ENCODE measurements around the gene ANO2.

ANO2 gene

DNA sequence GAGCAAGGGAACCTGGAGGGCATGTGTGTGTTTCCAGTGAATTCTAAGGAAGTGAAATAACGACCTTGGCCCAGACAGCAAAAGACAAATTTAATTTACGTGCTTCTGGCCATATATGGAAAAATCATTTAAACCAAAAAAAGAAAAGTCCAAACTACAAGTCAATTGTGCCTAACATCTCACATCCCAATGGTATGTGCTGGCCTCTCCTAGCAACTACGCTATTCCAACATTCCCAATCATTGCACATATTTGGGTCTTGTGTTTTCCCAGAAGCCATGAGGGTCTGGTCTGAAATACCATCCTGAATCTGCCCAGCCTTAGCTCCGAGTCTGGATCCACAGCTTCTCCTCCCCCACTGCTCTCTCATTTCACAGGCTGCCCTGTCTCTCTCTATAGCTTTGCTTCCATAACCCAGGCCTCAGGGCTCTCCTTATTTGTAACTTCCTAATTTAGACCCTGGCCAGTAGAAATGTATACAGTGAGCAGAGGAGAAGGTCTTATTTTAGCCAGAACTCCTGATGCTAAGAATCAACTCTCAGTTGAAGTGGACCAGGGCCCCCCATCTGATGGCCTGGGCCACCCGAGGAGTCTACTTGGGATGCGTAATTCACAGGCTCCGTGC, 224.6 kb downstream of the ANO2 start:
- TF ChIP-seq GATA2 (IDR thresholded peaks at IDR 0.05; ENCODE audit: low read depth, low read length) (no peak), GATA3 (IDR thresholded peaks at IDR 0.05; ENCODE audit: low read depth, low read length) (no peak)

DNA sequence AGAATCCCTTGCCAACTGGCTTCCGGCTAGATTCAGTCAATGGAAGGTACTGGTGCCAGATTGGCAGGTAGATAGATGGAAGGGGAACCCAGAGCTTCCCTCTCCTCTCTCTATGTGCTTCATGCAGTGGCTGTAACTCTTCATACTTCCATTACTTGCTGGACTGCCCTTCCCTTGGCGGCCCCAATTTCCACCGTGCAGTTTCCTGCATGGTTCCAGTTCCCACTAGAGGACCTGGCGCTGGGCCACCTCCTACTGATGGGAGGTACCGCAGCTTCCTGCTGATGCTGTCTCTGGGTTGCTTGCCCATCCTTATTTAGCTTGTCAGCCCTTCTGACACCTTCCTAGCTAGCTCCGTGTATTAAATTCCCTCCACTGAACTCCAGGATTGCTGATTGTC, 226.4 kb downstream of the ANO2 start:
- TF ChIP-seq GATA3 (IDR thresholded peaks at IDR 0.05; ENCODE audit: low read depth, low read length): no peak
- no peak for TF ChIP-seq GATA2 (IDR thresholded peaks at IDR 0.05; ENCODE audit: low read depth, low read length)

DNA sequence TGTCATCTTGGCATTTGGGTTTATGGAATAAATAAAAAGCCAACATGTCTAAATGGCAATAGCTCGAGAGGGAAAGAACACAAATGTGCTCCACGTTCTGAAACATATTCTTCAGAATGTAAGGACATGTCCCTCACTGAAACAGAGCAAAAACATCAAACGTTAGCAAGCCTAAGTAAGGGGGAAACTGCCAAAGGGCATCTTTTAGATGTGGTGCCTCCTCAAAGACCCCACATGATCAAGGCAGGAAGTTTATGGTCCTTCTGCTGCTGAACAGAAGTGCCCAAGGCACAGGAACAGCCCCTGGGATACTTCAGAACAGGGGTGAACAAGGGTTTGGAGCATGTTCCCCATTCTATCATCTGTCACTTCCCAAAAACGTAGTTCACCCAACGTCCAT, 227.0 kb downstream of the ANO2 start:
- no peak for TF ChIP-seq GATA3 (IDR thresholded peaks at IDR 0.05; ENCODE audit: low read depth, low read length)
- TF ChIP-seq GATA2 (IDR thresholded peaks at IDR 0.05; ENCODE audit: low read depth, low read length): no peak

GRCh38 chr12:5716976-5717375, 228.1 kb downstream of the ANO2 start:
- TF ChIP-seq GATA2 (IDR thresholded peaks at IDR 0.05; ENCODE audit: low read depth, low read length): no peak
- no peak for TF ChIP-seq GATA3 (IDR thresholded peaks at IDR 0.05; ENCODE audit: low read depth, low read length)

DNA sequence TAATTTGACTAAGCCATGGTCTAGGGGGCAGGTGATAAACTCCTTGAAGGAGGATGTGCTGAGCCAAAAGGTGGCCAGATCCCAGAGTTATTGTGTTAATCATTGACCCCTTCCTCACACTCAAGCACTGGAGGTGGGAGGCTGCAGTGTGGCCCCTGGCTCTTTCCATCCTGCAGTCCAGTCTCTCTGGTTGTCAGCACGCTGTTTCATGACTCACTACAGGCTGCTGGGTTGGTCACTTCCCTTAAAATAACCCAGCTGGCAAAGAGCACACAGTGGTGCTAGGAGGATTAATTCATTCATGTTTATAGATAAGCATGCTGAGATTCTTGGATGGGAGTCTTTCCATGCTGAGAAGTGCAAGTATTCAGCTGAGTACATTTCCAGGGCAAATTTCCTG, 228.9 kb downstream of the ANO2 start:
- TF ChIP-seq GATA2 (IDR thresholded peaks at IDR 0.05; ENCODE audit: low read depth, low read length): no peak
- TF ChIP-seq GATA3 (IDR thresholded peaks at IDR 0.05; ENCODE audit: low read depth, low read length): no peak

DNA sequence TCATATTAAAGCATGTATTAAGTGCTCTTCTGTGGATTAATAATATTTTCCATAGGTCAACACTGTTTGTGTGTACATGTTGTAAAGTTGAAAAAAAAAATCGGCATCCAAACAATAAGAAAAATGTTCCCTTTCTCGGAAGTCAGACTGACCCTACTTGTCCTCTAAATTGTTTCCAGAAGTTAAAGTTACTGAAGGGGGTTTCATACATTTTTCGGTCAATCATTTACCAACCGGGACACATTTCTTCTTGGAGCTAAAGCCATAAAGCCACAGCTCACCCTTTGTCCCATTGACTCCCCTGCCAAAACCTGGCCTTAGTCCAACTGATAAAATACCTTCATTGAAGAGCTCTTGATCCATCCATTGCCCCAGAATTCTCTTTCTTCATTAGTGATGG, 230.0 kb downstream of the ANO2 start:
- TF ChIP-seq GATA3 (IDR thresholded peaks at IDR 0.05; ENCODE audit: low read depth, low read length) (no peak), GATA2 (IDR thresholded peaks at IDR 0.05; ENCODE audit: low read depth, low read length) (no peak)

- TF ChIP-seq GATA2 (IDR thresholded peaks at IDR 0.05; ENCODE audit: low read depth, low read length) (no peak), GATA3 (IDR thresholded peaks at IDR 0.05; ENCODE audit: low read depth, low read length) (no peak)
Measured at GRCh38 chr12:5713599-5714081, 231.4 kb downstream of the ANO2 start.

- TF ChIP-seq GATA2 (IDR thresholded peaks at IDR 0.05; ENCODE audit: low read depth, low read length) (no peak), GATA3 (IDR thresholded peaks at IDR 0.05; ENCODE audit: low read depth, low read length) (no peak)
Measured at GRCh38 chr12:5710260-5710878, 234.7 kb downstream of the ANO2 start.

GRCh38 chr12:5708371-5708770, 236.7 kb downstream of the ANO2 start:
- TF ChIP-seq GATA3 (IDR thresholded peaks at IDR 0.05; ENCODE audit: low read depth, low read length) (no peak), GATA2 (IDR thresholded peaks at IDR 0.05; ENCODE audit: low read depth, low read length) (no peak)

- no peak for TF ChIP-seq GATA2 (IDR thresholded peaks at IDR 0.05; ENCODE audit: low read depth, low read length)
- TF ChIP-seq GATA3 (IDR thresholded peaks at IDR 0.05; ENCODE audit: low read depth, low read length): no peak
Measured at GRCh38 chr12:5706247-5706646, 238.8 kb downstream of the ANO2 start.

DNA sequence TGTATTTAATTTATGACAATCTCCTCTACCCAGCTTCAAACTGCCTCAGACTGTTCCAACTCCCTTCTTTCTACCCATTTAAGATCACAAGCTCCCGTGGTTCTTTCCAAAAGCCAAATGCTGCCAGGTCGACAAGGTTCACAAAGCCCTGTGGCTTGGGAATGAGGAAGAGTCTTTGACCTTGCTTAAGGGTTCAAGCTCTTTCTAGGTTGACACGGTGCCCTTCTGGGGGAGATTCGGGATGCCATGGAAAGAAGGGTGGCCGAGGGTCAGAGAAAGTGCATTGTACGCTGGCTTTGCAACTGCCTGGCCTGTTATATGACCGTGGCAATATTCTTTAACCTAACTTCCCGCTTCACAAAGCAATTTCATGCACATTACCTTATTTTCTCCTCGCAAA, 239.3 kb downstream of the ANO2 start:
- TF ChIP-seq GATA2 (IDR thresholded peaks at IDR 0.05; ENCODE audit: low read depth, low read length) (no peak), GATA3 (IDR thresholded peaks at IDR 0.05; ENCODE audit: low read depth, low read length) (no peak)

- TF ChIP-seq GATA2 (IDR thresholded peaks at IDR 0.05; ENCODE audit: low read depth, low read length) (no peak), GATA3 (IDR thresholded peaks at IDR 0.05; ENCODE audit: low read depth, low read length) (no peak)
Measured at GRCh38 chr12:5694759-5695409, 250.2 kb downstream of the ANO2 start.

GRCh38 chr12:5692850-5693249, 252.2 kb downstream of the ANO2 start:
- TF ChIP-seq GATA3 (IDR thresholded peaks at IDR 0.05; ENCODE audit: low read depth, low read length) (no peak), GATA2 (IDR thresholded peaks at IDR 0.05; ENCODE audit: low read depth, low read length) (no peak)

DNA sequence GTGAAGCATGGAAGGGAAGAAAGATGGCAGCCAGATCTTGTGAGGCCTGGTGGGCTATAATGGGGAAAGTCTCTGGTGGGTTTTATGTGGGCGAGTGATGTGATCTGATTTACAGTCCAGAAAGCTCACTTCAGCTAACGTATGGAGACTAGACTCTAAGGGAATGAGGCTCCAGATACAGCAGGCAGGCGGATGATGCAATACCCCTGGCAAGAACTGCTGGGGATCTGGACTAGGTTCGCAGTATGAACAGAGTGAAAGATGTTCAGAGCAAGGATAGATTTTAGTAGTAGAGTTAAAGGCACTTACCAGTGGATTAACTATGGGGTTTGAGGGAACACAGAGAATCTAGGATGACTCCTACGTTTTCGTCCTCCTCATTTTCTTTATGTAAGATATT, 253.1 kb downstream of the ANO2 start:
- TF ChIP-seq GATA2 (IDR thresholded peaks at IDR 0.05; ENCODE audit: low read depth, low read length) (no peak), GATA3 (IDR thresholded peaks at IDR 0.05; ENCODE audit: low read depth, low read length) (no peak)

DNA sequence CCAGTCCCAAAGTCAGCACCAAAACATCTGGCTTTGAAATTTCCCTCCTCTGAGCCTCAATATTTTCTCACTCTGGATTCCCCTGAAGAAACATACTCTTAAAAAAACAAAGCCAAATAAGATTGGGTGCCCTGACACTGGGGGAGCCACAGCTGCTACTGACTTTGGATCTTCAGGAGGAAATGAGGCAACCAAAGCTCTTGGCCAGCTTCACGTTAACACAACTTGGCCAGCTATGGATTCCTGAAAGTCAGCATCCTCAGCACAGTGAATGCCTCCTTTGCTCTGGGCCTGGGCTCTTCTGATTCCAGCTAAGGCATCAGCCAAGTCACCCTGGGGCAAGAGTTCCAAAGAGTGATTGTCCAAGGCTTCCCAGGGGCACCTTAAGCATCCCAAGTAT, 254.8 kb downstream of the ANO2 start:
- TF ChIP-seq GATA2 (IDR thresholded peaks at IDR 0.05; ENCODE audit: low read depth, low read length) (no peak), GATA3 (IDR thresholded peaks at IDR 0.05; ENCODE audit: low read depth, low read length) (no peak)
